IPS-20b (cell line): Measurements from ENCODE around the gene NMNAT3.
A peak's percentile ranks its signal among the peaks of the same experiment; 100 is the strongest.

Experiments used
- H3K27ac ChIP-seq: one replicate; pipeline ENCODE4 v1.5.1; 2013; ENCODE audit warnings: low read length
- H3K27me3 ChIP-seq: 2 replicates; pipeline ENCODE4 v1.6.1; 2013; ENCODE audit warnings: mild to moderate bottlenecking, low read length, inconsistent platforms; ENCODE audit not compliant: insufficient read depth
- H3K36me3 ChIP-seq: 2 replicates; pipeline ENCODE4 v1.6.1; 2013; ENCODE audit warnings: low read depth, mild to moderate bottlenecking, inconsistent platforms, low read length, moderate library complexity; ENCODE audit not compliant: insufficient read depth
- H3K4me1 ChIP-seq: 2 replicates; pipeline ENCODE4 v1.6.1; 2013; ENCODE audit warnings: mild to moderate bottlenecking, control low read depth, inconsistent platforms, low read length, moderate library complexity; ENCODE audit not compliant: insufficient read depth
- H3K4me3 ChIP-seq: 2 replicates; pipeline ENCODE4 v1.5.1; 2013; ENCODE audit warnings: mild to moderate bottlenecking, low read length, inconsistent platforms
- H3K9ac ChIP-seq: 2 replicates; pipeline ENCODE4 v1.6.1; 2013; ENCODE audit warnings: low read depth, mild to moderate bottlenecking, inconsistent platforms, low read length, moderate library complexity
- H3K9me3 ChIP-seq: 2 replicates; pipeline ENCODE4 v1.6.1; 2013; ENCODE audit warnings: mild to moderate bottlenecking, low read depth, low read length, inconsistent platforms; ENCODE audit not compliant: insufficient read depth

NMNAT3 gene

DNA sequence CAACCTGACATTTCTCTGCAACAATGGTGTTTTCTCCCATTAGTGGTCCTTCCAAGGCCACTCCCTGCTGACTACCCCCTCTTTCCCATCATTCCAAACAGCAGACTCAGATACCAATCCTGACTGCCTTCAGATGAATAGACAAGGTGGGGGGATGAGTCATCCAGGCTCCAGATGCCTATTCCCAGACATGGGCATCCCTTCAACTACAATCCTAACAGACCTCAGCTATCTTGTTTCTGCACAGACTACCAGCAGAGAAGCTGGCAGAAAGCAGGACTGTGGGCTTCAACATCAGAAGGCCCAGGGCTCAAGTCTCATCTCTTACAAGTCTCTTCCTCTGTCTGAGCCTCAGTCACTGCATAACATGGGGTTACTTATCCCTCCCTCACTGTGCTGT, 140.4 kb downstream of the NMNAT3 start:
- H3K9ac ChIP-seq, result no peak overlapping the region
- H3K4me1 ChIP-seq, result peaks cover 25% of the 10 kb centered on the region
- H3K27me3 ChIP-seq, result peaks cover 45% of the 10 kb centered on the region
- no peaks in the 10 kb centered on the region for H3K9me3 ChIP-seq
- H3K27ac ChIP-seq, result no peak overlapping the region
- no peaks in the 10 kb centered on the region; the same call in 1 of the 2 replicates for H3K36me3 ChIP-seq
- H3K4me3 ChIP-seq, result 0 out of 2 replicates have a peak overlapping the region, but pooled peaks have one; percentile 13

GRCh38 chr3:139534992-139535879, 142.5 kb downstream of the NMNAT3 start:
- no peak overlapping the region for H3K27ac ChIP-seq
- no peaks in the 10 kb centered on the region; the same call in 1 of the 2 replicates for H3K36me3 ChIP-seq
- peaks cover 14% of the 10 kb centered on the region for H3K4me1 ChIP-seq
- no peak overlapping the region for H3K4me3 ChIP-seq
- H3K9me3 ChIP-seq, result no peaks in the 10 kb centered on the region
- H3K27me3 ChIP-seq, result peaks cover 23% of the 10 kb centered on the region
- H3K9ac ChIP-seq, result no peak overlapping the region

- no peak overlapping the region for H3K9ac ChIP-seq
- H3K4me1 ChIP-seq, result peaks cover 14% of the 10 kb centered on the region
- no peaks in the 10 kb centered on the region; the same call in 1 of the 2 replicates for H3K36me3 ChIP-seq
- no peak overlapping the region for H3K27ac ChIP-seq
- H3K4me3 ChIP-seq, result no peak overlapping the region
- H3K27me3 ChIP-seq, result peaks cover 23% of the 10 kb centered on the region
- no peaks in the 10 kb centered on the region for H3K9me3 ChIP-seq
Observed at GRCh38 chr3:139534455-139534812, 143.3 kb downstream of the NMNAT3 start.

- no peak overlapping the region for H3K27ac ChIP-seq
- H3K4me1 ChIP-seq, result peaks cover 14% of the 10 kb centered on the region
- H3K9me3 ChIP-seq, result no peaks in the 10 kb centered on the region
- peaks cover 18% of the 10 kb centered on the region for H3K27me3 ChIP-seq
- no peak overlapping the region for H3K4me3 ChIP-seq
- no peak overlapping the region for H3K9ac ChIP-seq
- no peaks in the 10 kb centered on the region; the same call in 1 of the 2 replicates for H3K36me3 ChIP-seq
Observed at GRCh38 chr3:139533781-139534454, 143.9 kb downstream of the NMNAT3 start.

DNA sequence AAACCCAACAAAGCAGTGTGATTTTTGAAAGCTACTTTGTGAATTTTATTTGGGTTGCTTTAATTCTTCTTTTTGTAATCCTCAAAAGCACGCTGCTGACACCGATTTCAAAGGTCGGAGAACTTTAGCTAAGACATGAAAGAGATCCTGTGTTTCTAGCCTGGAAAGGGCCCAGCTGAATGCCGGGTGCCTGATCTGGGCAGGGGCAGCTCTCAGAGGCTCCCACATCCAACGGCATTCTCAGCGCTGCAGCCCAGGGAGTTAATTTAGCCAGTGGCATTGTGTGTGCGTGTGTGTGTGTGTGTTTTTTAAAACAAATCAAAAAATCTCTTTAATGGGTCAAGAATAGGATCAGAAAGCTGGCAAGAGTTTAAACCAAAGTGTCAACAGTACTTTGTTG, 144.8 kb downstream of the NMNAT3 start:
- H3K36me3 ChIP-seq, result no peaks in the 10 kb centered on the region; the same call in 1 of the 2 replicates
- H3K4me3 ChIP-seq, result no peak overlapping the region
- no peak overlapping the region for H3K27ac ChIP-seq
- H3K4me1 ChIP-seq, result peaks cover 14% of the 10 kb centered on the region
- peaks cover 8% of the 10 kb centered on the region; the same call in 1 of the 2 replicates for H3K27me3 ChIP-seq
- H3K9ac ChIP-seq, result no peak overlapping the region
- no peaks in the 10 kb centered on the region for H3K9me3 ChIP-seq

- Histone ChIP-seq H3K27me3 (no peaks in the 10 kb centered on the region), H3K4me1 (peaks cover 7% of the 10 kb centered on the region), H3K4me3 (no peak overlapping the region), H3K27ac (no peak overlapping the region), H3K9ac (no peak overlapping the region), H3K36me3 (0 out of 2 replicates have a peak, but pooled peaks cover 3% of the 10 kb centered on the region), H3K9me3 (no peaks in the 10 kb centered on the region)
Observed at GRCh38 chr3:139530717-139531116, 147.1 kb downstream of the NMNAT3 start.

DNA sequence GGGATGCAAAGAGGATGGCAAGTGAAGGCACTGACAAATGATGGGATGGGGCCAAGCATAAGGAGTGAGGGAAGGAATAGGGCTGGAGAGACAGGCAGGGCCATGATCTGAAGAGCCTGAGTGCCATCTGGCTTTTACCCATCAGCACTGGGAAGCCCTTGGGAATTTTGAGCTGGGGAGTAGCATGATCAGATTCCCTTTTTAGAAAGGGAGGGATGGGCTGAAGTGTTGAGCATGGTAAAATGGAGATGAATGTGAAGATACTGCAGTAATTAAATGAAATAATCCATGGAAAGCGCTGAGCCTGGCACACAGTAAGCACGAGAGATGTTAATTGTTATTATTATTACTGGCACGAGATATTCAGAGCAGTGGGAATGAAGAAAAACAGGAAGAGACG, 148.1 kb downstream of the NMNAT3 start:
- Histone ChIP-seq H3K36me3 (0 out of 2 replicates have a peak, but pooled peaks cover 3% of the 10 kb centered on the region), H3K27me3 (peaks cover 4% of the 10 kb centered on the region; the same call in 1 of the 2 replicates), H3K9ac (no peak overlapping the region), H3K9me3 (no peaks in the 10 kb centered on the region), H3K4me3 (no peak overlapping the region), H3K27ac (no peak overlapping the region), H3K4me1 (peaks cover 7% of the 10 kb centered on the region)

- peaks cover 10% of the 10 kb centered on the region; the same call in 1 of the 2 replicates for H3K27me3 ChIP-seq
- H3K4me3 ChIP-seq, result no peak overlapping the region
- no peak overlapping the region for H3K27ac ChIP-seq
- peaks cover 10% of the 10 kb centered on the region for H3K4me1 ChIP-seq
- H3K9ac ChIP-seq, result no peak overlapping the region
- no peaks in the 10 kb centered on the region for H3K9me3 ChIP-seq
- 0 out of 2 replicates have a peak, but pooled peaks cover 3% of the 10 kb centered on the region for H3K36me3 ChIP-seq
Observed at GRCh38 chr3:139528924-139529323, 148.8 kb downstream of the NMNAT3 start.

- H3K4me3 ChIP-seq, result no peak overlapping the region
- H3K27ac ChIP-seq, result no peak overlapping the region
- 0 out of 2 replicates have a peak, but pooled peaks cover 3% of the 10 kb centered on the region for H3K36me3 ChIP-seq
- no peaks in the 10 kb centered on the region for H3K9me3 ChIP-seq
- peaks cover 13% of the 10 kb centered on the region; the same call in 1 of the 2 replicates for H3K27me3 ChIP-seq
- no peak overlapping the region for H3K9ac ChIP-seq
- H3K4me1 ChIP-seq, result peaks cover 16% of the 10 kb centered on the region
Observed at GRCh38 chr3:139528281-139528680, 149.5 kb downstream of the NMNAT3 start.

DNA sequence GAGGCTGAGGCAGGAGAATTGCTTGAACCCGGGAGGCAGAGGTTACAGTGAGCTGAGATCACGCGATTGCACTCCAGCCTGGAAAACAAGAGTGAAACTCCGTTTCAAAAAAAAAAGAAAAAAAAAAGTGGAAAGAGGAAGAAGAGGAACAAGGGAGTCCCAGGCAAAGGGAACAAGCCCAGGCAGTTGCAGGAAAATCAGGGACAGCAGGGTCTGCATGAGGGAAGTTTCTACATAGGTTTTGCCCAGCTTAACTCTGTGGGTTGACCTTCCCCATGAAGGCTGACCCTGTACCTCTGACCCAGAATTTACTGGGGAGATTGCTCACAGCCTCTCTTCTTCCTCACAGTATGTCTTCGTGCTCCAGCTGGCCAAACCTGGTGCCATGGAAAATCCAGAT, 150.5 kb downstream of the NMNAT3 start:
- Histone ChIP-seq H3K27me3 (peaks cover 20% of the 10 kb centered on the region; the same call in 1 of the 2 replicates), H3K4me3 (no peak overlapping the region), H3K4me1 (peaks cover 13% of the 10 kb centered on the region), H3K27ac (no peak overlapping the region), H3K9me3 (no peaks in the 10 kb centered on the region), H3K9ac (no peak overlapping the region), H3K36me3 (0 out of 2 replicates have a peak, but pooled peaks cover 3% of the 10 kb centered on the region)

DNA sequence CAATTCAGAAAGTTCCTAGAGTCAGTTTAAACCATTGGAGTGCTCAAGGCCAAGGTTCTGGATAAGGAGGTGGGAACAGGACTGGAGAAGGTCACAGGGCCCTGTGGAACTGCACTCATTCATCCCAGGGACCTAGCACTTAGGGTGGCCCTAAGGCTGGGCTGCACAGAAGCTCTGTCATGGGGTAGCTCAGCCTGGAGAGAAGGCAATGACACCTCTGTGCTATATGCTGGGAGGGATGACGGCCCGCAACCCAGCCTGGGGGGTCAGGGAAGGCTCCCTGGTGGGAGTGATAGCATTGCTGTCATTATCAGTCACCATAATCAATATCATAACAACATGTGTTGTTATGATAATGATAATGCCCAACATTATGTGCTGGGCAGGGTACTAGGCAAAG, 151.6 kb downstream of the NMNAT3 start:
- Histone ChIP-seq H3K36me3 (0 out of 2 replicates have a peak, but pooled peaks cover 3% of the 10 kb centered on the region), H3K4me1 (peaks cover 13% of the 10 kb centered on the region), H3K4me3 (no peak overlapping the region), H3K9ac (no peak overlapping the region), H3K27ac (no peak overlapping the region), H3K9me3 (no peaks in the 10 kb centered on the region), H3K27me3 (peaks cover 20% of the 10 kb centered on the region; the same call in 1 of the 2 replicates)
